ENCODE data around the gene ATP5F1E.

The ATP5F1E gene

GRCh38 chr20:59032023-59032712, at the start of gene ATP5F1E:
Gene ATP5F1E (minus strand): TSS chr20:59032335. CDS start chr20:59032251, 84 bp downstream.
- DNase-seq (ENCODE audit: low read depth): peak; percentile 86

DNA sequence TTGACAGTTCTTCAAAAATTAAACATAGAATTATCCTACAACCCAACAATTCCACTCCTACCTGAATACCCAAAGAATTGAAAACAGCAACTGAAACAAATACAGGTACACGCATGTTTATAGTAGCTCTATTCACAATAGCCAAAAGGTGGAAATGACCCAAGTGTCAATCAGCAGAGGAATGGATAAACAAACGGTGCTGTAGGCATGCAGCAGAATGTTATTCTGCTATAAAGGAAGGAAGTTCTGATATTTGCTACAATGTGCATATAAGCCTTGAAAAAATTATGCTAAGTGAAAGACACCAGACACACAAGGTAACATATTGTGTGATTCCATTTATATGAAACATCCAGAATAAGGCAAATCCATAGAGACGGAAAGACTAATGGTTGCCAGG, 48.9 kb upstream of the ATP5F1E start:
- DNase-seq (ENCODE audit: low read depth): no peak

DNA sequence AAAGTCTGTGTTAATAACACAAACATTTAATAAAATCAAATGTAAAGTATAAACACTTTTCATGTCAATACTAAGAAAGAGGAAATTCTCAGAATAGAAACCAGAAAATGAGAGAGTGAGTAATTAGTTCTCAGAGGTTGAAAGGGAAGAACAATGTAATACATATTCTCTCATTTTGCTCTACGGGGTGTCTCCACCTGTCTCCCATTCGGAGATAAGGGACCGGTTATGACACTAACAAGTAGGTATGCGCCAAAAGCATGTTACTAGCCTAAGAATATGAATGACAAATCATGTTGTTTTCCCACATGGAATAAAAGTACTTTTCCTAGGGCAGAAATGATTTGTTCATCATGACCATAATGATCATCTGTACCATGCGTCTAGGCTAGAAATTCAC, 46.1 kb upstream of the ATP5F1E start:
- no peak for DNase-seq (ENCODE audit: low read depth)

GRCh38 chr20:59077705-59078104, 45.6 kb upstream of the ATP5F1E start:
- DNase-seq (ENCODE audit: low read depth): no peak

DNA sequence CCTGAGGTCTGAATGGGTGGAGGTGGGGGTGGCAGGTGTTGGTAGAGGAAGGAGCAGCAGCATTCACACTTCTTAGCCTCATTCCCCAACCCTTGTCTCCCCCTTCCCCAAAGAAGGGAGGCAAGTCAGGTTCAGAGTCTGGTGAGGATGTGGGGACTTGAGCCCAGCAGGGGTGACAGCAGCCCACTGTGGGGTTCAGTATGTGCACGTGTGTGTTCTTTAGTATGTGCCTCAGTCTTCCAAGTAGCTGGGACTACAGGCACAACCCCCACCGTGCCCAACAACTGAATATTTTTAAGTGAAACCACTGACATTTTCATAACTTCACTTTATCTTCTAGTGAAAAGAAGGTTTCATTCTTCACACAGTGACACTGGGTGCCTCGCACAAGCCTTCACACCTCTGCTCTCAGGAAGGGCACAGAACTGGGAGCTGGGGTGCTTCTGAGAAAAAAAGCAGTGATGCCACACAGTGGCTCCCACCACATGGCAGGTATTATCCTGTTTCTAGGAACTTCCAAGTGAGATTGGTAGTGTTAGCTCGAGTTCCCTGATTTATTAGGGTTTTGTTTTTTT, 43.9 kb upstream of the ATP5F1E start:
- no peak for DNase-seq (ENCODE audit: low read depth)

GRCh38 chr20:59074456-59074855, 42.3 kb upstream of the ATP5F1E start:
- no peak for DNase-seq (ENCODE audit: low read depth)

DNA sequence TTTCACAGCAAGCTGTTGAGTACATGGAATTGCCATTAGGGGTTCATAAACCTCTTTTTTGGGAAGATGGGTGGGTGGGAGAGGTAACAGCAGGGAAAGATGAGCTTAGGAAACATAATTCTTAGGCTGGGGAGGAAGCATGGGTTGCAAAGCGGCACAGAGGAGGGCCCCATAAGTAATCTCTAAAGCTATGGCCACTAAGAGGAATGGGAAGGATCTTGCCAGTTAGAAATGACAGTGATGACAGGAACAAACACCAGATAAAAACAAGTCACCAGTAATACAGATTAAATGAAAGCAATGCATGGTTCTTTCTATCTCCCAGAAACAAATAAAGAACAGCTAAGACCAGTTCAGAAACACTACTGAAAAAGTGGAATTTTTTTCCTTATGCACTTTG, 41.4 kb upstream of the ATP5F1E start:
- no peak for DNase-seq (ENCODE audit: low read depth)

DNA sequence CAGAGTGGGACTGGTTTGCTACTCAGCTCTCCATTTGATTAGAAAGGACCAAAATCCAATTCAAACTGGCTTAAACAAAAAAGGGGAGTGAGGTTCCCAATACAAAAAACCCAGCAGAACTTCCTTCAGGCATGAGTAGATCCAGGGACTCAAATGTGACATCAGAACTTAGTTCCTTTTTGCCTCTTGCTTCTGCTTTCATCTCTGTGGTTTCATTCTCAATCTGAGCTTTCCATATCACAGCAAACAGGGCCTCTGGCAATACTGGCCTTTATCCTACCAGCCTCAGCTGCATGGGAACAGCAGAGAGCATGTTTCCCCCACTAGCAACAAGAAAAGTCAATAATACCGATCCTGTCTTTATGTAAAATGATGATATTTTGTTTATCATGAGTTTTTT, 39.1 kb upstream of the ATP5F1E start:
- DNase-seq (ENCODE audit: low read depth): no peak

GRCh38 chr20:59069026-59069425, 36.9 kb upstream of the ATP5F1E start:
- DNase-seq (ENCODE audit: low read depth): no peak

GRCh38 chr20:59068534-59068933, 36.4 kb upstream of the ATP5F1E start:
- no peak for DNase-seq (ENCODE audit: low read depth)

GRCh38 chr20:59064214-59064722, 32.1 kb upstream of the ATP5F1E start:
- no peak for DNase-seq (ENCODE audit: low read depth)

GRCh38 chr20:59063358-59064213, 31.5 kb upstream of the ATP5F1E start:
- no peak for DNase-seq (ENCODE audit: low read depth)

DNA sequence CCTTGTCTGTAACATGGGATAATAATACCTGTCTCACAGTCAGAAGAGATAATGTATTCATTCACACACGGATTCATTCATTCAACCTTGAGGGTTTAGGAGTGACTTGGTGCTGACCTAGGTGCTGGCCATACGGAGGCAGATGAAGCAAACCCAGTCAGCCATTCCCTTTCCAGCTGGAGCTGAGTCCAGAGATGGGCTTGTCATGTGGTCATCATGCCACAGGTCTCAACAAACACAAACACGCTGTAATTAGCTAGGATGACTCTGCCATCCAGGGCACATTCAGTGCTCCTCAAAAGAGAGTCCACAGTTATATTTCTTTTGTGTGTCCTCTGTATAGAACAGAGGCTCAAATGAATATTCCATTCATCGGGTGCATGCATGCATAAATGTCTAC, 29.9 kb upstream of the ATP5F1E start:
- DNase-seq (ENCODE audit: low read depth): no peak

DNA sequence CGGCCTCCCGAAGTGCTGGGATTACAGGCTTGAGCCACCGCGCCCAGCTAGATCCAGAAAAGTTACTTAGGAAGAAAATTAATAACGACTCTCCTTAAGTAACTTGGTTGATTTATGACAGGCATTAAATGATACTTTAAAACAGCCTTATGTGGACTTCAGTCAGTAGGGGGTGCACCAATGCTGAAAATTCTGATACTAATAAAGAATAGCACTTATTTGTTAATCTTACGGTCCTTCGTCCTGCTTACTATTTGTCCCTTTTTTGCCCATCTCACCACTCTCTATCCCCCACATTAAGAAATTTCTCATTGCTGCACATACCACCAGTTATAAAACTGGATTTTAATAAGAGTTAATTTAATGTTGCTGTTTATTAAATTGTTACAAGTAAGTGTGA, 23.2 kb upstream of the ATP5F1E start:
- no peak for DNase-seq (ENCODE audit: low read depth)

- no peak for DNase-seq (ENCODE audit: low read depth)
Measured at GRCh38 chr20:59051666-59052185, 19.6 kb upstream of the ATP5F1E start.

DNA sequence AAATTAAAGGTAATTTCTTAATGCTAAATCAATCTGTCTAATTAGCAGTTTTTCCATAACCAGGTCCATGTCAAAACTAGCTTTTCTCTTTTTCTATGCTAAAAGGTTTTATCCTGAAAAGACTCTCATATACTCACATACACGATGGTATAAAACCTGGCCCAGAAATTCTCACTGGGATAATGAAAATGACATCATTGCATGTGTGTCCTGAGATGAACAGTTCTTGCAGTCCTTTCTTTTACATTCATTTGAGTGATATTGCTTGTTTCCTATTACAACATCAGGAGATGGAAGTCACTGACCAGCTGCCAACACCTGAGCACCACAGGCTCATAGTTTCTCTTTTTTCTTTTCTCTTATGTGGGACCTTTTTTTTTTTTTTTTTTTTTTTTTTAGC, 18.3 kb upstream of the ATP5F1E start:
- no peak for DNase-seq (ENCODE audit: low read depth)

- no peak for DNase-seq (ENCODE audit: low read depth)
Measured at GRCh38 chr20:59048681-59049030, 16.5 kb upstream of the ATP5F1E start.

DNA sequence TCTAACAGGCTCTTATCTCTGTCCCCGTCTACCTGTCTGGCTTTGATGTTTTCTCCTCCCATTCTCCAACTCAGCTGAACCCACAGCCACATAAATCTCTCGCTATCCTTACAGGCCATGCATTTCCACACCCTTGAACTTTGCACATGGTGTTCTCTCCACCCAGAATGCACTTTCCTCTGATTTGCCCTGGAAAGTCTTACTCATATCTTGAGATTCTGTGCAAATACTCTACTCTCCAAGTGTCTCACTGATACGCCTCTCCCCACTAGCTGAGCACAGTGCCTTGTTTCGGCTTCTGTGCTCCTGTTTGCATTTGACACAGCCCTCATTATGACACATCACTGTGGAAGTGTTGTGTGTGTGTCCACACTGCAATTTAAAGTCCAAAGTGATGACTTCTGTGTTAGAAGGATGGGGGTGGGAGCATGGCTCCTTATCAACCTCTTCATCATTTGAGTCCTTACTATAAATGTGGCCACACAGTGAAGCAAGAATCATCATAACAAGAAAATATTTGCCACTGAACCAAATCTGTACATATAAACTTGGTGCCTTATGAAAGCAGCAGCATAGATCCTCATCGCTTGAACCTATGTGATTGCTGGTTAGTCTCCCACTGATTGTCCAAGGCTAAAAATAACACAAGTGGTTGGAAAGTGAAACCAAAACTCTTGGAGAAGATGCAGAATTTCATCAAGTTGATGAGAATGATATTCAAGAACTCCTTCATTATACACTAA, 16.0 kb upstream of the ATP5F1E start:
- DNase-seq (ENCODE audit: low read depth): no peak

GRCh38 chr20:59046862-59047261, 14.7 kb upstream of the ATP5F1E start:
- DNase-seq (ENCODE audit: low read depth): no peak

- no peak for DNase-seq (ENCODE audit: low read depth)
Measured at GRCh38 chr20:59044796-59045195, 12.7 kb upstream of the ATP5F1E start.

DNA sequence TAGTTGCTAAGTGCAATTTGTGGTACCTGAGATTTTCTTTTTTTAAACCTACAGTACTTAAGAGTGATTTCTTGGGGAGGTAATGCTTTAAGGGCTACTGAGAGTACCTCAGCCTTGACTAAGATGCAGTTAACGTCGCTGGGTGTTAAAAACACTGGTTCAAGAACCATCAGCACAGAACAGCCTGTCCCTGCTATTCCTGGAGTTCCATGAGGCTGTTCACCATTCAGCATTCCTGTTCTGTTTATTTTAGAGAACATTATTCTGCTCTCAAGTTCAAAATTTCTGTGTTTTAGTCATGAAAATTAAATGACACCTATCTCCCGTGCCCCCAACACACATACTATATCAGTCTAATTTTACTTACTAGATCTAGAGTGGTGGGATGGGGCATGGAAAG, 12.2 kb upstream of the ATP5F1E start:
- DNase-seq (ENCODE audit: low read depth): no peak

DNA sequence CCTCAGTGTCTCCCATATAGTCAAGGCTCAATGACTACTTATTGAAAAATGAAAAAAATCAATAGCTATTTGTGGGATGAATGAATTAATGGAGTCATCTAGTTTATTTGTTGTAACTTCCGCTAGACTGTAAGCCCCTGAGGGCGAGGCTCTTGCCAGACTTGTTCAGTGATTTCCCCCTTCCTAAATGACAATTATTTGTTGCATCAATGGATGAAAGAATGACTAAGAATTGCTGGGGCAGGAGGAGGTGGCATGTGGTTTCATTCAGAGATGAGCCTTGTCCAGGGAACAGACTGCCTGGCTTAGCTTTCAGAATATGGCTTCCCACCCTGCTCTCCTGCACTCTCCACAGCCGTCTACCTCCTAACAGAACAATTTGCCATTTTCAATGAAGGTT, 11.6 kb upstream of the ATP5F1E start:
- DNase-seq (ENCODE audit: low read depth): no peak

All from fibroblast of the conjunctiva (primary cell).